Right cardiac atrium (tissue), 5 donors: ENCODE results near the gene FNIP2. TPM values are rescaled to one million over a fixed set of nuclear protein-coding genes. Genes with fewer than 3 reads are reported as not detected.
"Not testable (repeated sequence)": the region's sequence is repeated elsewhere in the genome, so short reads cannot be mapped to it uniquely, and the experiment has no call there.

ENCODE experiments used
- ATAC-seq, 2 donors: fragments of 200-7000 bp; cut with Tn5 transposase; one replicate each; pipeline versions ENCODE4 v1.8.0 to v1.9.1; 2020; ENCODE audit warnings: moderate library complexity in 2 of 2, mild to moderate bottlenecking in 1 of 2
- DNase-seq, 3 donors: peaks; one replicate each; pipeline ENCODE4 v3.0.0-alpha.2; 2020
- H3K27ac ChIP-seq: one replicate; pipeline ENCODE4 v1.5.1; 2013; ENCODE audit warnings: mild to moderate bottlenecking, low read length, control low read depth, moderate library complexity
- H3K27me3 ChIP-seq: one replicate; pipeline ENCODE4 v1.6.1; 2013; ENCODE audit not compliant: control insufficient read depth, insufficient read depth
- H3K4me1 ChIP-seq: one replicate; pipeline ENCODE4 v1.6.1; 2013; ENCODE audit warnings: low read length; ENCODE audit not compliant: control insufficient read depth, insufficient read depth
- H3K4me3 ChIP-seq: one replicate; pipeline ENCODE4 v1.5.1; 2013; ENCODE audit warnings: low read length, control low read depth
- H3K9me3 ChIP-seq: one replicate; pipeline ENCODE4 v1.6.1; 2013; ENCODE audit warnings: low read length; ENCODE audit not compliant: control insufficient read depth
- WGBS: extraction: QIAGEN DNeasy Blood & Tissue Kit; methylation state at CpG from one replicate; pipeline ENCODE4 v1.1.7; 2013; 5-methylcytosine and 5-hydroxymethylcytosine counted together
- intact Hi-C, 4 donors: fragments of 100-400 bp; cut with DNase I; formaldehyde crosslinking; loops; one replicate each; pipeline versions ENCODE4 v1.11.0 to v1.14.0; 2022 to 2023
- polyA plus RNA-seq: library from polyadenylated mRNA; stranded (reverse); fragments of 200-250 nt; gene quantifications from one replicate; pipeline ENCODE4 v1.2.3, GENCODE V29; 2013
- total RNA-seq, 4 donors: library from RNA; stranded (reverse); fragmentation: NEBNext Ultra II Directional; extraction: Animal tissue kit (Norgen Biotek cat#: 25700); gene quantifications; one replicate each; pipeline ENCODE4 v1.2.1, GENCODE V29; 2021
- donor health status: healthy with polysubstance abuse.
- donor health status: DM: no; HTN: yes; CAD: no.
- donor health status: DM: no; HTN: no; CAD: no.
- donor health status: DM: no; HTN: yes; CAD: no; lungs with severe emphysema.
- donor health status: DM: yes; HTN: yes; CAD: no.

FNIP2 gene
- total and polyA plus RNA-seq, 5 donors = 16.4 to 59.5 (median 46.3) TPM

GRCh38 chr4:158894826-158895225 lies 126.0 kb downstream of the FNIP2 start:
- 80% methylated on average over 2 of the region's 2 CpGs for WGBS
- Histone ChIP-seq H3K27me3 (no peaks in the 10 kb centered on the region), H3K4me3 (no peak overlapping the region), H3K9me3 (no peaks in the 10 kb centered on the region), H3K4me1 (no peaks in the 10 kb centered on the region), H3K27ac (no peak overlapping the region)
- intact Hi-C loops = no loop called here
- no peak for DNase-seq
- no peak for ATAC-seq

- Histone ChIP-seq H3K9me3 (no peaks in the 10 kb centered on the region), H3K4me1 (no peaks in the 10 kb centered on the region), H3K27me3 (no peaks in the 10 kb centered on the region), H3K27ac (no peak overlapping the region), H3K4me3 (no peak overlapping the region)
- intact Hi-C loops = no loop called here
- WGBS = 56% methylated on average over 14 of the region's 14 CpGs
- DNase-seq (no peak), ATAC-seq (peak; percentile 33 to 53)
These were observed 127.2 kb downstream of the FNIP2 start for GRCh38 chr4:158895797-158896576.

GRCh38 chr4:158896577-158897238 lies 127.9 kb downstream of the FNIP2 start:
- H3K4me1 ChIP-seq, H3K9me3 ChIP-seq, H3K4me3 ChIP-seq, intact Hi-C loops, H3K27me3 ChIP-seq, DNase-seq, H3K27ac ChIP-seq, ATAC-seq: not testable (repeated sequence)
- 67% methylated on average over 11 of the region's 11 CpGs for WGBS

GRCh38 chr4:158900408-158900807 lies 131.6 kb downstream of the FNIP2 start:
- H3K4me1 ChIP-seq, H3K27ac ChIP-seq, H3K9me3 ChIP-seq, DNase-seq, H3K4me3 ChIP-seq, ATAC-seq, H3K27me3 ChIP-seq, intact Hi-C loops: not testable (repeated sequence)
- 96% methylated on average over 2 of the region's 2 CpGs for WGBS

- H3K4me3 ChIP-seq, H3K27me3 ChIP-seq, H3K27ac ChIP-seq, H3K4me1 ChIP-seq, H3K9me3 ChIP-seq, DNase-seq, intact Hi-C loops: not testable (repeated sequence)
- 79% methylated on average over 14 of the region's 14 CpGs for WGBS
- ATAC-seq = peak in 1 of 2 donors; percentile 37
These were observed 133.7 kb downstream of the FNIP2 start for GRCh38 chr4:158902280-158903078.

- H3K27ac ChIP-seq = no peak overlapping the region
- DNase-seq = no peak
- 95% methylated on average over 7 of the region's 7 CpGs for WGBS
- no peaks in the 10 kb centered on the region for H3K27me3 ChIP-seq
- ATAC-seq = peak in 1 of 2 donors; percentile 31
- intact Hi-C loops = no loop called here
- H3K9me3 ChIP-seq = no peaks in the 10 kb centered on the region
- no peak overlapping the region for H3K4me3 ChIP-seq
- H3K4me1 ChIP-seq = no peaks in the 10 kb centered on the region
These were observed 134.2 kb downstream of the FNIP2 start for GRCh38 chr4:158903079-158903456.

GRCh38 chr4:158903472-158904043 lies 134.7 kb downstream of the FNIP2 start:
- intact Hi-C loops = no loop called here
- no peaks in the 10 kb centered on the region for H3K4me1 ChIP-seq
- no peaks in the 10 kb centered on the region for H3K9me3 ChIP-seq
- 83% methylated on average over 3 of the region's 3 CpGs for WGBS
- H3K4me3 ChIP-seq = no peak overlapping the region
- H3K27me3 ChIP-seq = no peaks in the 10 kb centered on the region
- ATAC-seq = no peak
- no peak overlapping the region for H3K27ac ChIP-seq
- no peak for DNase-seq

GRCh38 chr4:158904815-158905214 lies 136.0 kb downstream of the FNIP2 start:
- intact Hi-C loops = no loop called here
- Histone ChIP-seq H3K4me1 (no peaks in the 10 kb centered on the region), H3K9me3 (no peaks in the 10 kb centered on the region), H3K27ac (no peak overlapping the region), H3K27me3 (no peaks in the 10 kb centered on the region), H3K4me3 (no peak overlapping the region)
- WGBS = 97% methylated on average over 1 of the region's 1 CpG
- ATAC-seq (no peak), DNase-seq (no peak)

- ATAC-seq = no peak
- intact Hi-C loops = no loop called here
- H3K9me3 ChIP-seq = no peaks in the 10 kb centered on the region
- H3K27me3 ChIP-seq = no peaks in the 10 kb centered on the region
- H3K4me3 ChIP-seq = no peak overlapping the region
- no peak for DNase-seq
- H3K27ac ChIP-seq = no peak overlapping the region
- H3K4me1 ChIP-seq = no peaks in the 10 kb centered on the region
- 78% methylated on average over 3 of the region's 3 CpGs for WGBS
These were observed 137.2 kb downstream of the FNIP2 start for GRCh38 chr4:158906073-158906472.

- H3K4me3 ChIP-seq = no peak overlapping the region
- intact Hi-C loops = no loop called here
- no peaks in the 10 kb centered on the region for H3K27me3 ChIP-seq
- H3K27ac ChIP-seq = no peak overlapping the region
- ATAC-seq = no peak
- peaks cover 1% of the 10 kb centered on the region for H3K4me1 ChIP-seq
- H3K9me3 ChIP-seq = no peaks in the 10 kb centered on the region
- 70% methylated on average over 2 of the region's 2 CpGs for WGBS
- DNase-seq = no peak
These were observed 143.6 kb downstream of the FNIP2 start for GRCh38 chr4:158912390-158912789.

GRCh38 chr4:158912806-158913205 lies 144.0 kb downstream of the FNIP2 start:
- H3K4me3 ChIP-seq = no peak overlapping the region
- intact Hi-C loops = no loop called here
- no peak overlapping the region for H3K27ac ChIP-seq
- peaks cover 1% of the 10 kb centered on the region for H3K4me1 ChIP-seq
- WGBS = 52% methylated on average over 6 of the region's 6 CpGs
- H3K27me3 ChIP-seq = no peaks in the 10 kb centered on the region
- ATAC-seq (no peak), DNase-seq (no peak)
- no peaks in the 10 kb centered on the region for H3K9me3 ChIP-seq
